SU-DHL-6 (cell line): Measurements from ENCODE around the gene L3MBTL4.

Experiments
- EZH2phosphoT487 ChIP-seq: fragments of 200-600 bp; sonication (generic), shearing (Covaris generic); conservative IDR thresholded peaks from 2 replicates; pipeline ENCODE4 v1.6.1; 2018; ENCODE audit warnings: mild to moderate bottlenecking, antibody characterized with exemption, low read length, moderate library complexity, mixed read lengths
- TF ChIP-seq, protein P1 (sequence below): fragments of 200-600 bp; sonication (generic); IDR thresholded peaks from one replicate; pipeline ENCODE4 v1.5.1; 2017; ENCODE audit warnings: antibody characterized with exemption, mild to moderate bottlenecking, low read length, moderate library complexity; ENCODE audit not compliant: insufficient read depth, poor library complexity, severe bottlenecking

DNA sequence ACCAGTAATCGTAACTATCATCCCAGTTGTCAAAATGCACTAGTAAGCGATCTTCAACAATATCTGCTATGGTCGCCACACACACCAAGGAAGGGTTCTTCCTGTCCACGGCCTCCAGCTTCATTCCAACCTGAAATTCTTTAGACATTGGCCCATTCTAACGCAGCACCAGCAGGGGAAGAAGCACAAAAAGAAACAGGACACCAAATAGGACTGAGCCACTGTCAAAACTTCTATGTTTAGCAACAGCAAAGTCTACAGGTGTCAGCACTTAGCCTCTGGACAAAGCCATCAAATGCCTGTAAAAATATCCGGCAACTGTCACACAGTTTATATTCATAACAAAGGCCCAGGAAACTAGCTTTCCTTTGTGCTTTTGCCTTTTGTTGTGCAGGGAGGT is 175.0 kb downstream of the L3MBTL4 start:
- TF ChIP-seq EZH2phosphoT487 = no peak
- TF ChIP-seq, protein P1, sequence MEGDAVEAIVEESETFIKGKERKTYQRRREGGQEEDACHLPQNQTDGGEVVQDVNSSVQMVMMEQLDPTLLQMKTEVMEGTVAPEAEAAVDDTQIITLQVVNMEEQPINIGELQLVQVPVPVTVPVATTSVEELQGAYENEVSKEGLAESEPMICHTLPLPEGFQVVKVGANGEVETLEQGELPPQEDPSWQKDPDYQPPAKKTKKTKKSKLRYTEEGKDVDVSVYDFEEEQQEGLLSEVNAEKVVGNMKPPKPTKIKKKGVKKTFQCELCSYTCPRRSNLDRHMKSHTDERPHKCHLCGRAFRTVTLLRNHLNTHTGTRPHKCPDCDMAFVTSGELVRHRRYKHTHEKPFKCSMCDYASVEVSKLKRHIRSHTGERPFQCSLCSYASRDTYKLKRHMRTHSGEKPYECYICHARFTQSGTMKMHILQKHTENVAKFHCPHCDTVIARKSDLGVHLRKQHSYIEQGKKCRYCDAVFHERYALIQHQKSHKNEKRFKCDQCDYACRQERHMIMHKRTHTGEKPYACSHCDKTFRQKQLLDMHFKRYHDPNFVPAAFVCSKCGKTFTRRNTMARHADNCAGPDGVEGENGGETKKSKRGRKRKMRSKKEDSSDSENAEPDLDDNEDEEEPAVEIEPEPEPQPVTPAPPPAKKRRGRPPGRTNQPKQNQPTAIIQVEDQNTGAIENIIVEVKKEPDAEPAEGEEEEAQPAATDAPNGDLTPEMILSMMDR = no peak
